Measurements from ENCODE around the gene DCST2.
A peak's percentile ranks its signal among the peaks of the same experiment; 100 is the strongest.

Gene DCST2

DNA sequence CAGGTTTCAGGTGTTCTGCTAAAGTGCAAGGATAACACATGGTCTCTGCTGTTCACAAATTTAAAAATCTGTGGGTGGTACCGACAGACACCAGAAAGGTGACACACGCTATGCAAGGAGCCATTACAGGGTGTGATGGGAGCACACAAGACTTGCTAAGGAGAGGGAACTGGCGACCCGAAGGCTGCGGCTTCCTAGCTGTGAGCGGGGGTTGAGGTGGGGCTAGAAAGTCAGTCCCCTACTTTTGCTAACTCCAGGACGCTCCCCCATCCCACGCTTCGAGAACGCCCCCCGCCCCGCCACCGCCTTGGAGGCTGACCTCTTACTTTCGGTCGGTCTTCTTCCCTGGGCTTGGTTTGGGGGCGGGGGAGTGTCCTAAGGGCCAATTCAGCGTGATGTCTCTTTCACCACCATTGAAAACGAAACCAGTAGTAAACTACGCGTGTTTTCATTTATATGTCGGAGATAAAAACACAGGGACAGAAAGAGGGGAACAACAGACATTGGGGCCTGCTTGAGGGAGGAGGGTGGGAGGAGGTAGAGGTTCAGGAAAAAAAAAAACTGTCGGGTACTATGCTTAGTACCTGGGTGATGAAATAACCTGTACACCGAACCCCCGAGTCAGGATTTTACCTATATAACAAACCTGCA, 58.0 kb downstream of the DCST2 start:
- no peak for DNase-seq (ENCODE audit: low read depth in 2 of 2)

DNA sequence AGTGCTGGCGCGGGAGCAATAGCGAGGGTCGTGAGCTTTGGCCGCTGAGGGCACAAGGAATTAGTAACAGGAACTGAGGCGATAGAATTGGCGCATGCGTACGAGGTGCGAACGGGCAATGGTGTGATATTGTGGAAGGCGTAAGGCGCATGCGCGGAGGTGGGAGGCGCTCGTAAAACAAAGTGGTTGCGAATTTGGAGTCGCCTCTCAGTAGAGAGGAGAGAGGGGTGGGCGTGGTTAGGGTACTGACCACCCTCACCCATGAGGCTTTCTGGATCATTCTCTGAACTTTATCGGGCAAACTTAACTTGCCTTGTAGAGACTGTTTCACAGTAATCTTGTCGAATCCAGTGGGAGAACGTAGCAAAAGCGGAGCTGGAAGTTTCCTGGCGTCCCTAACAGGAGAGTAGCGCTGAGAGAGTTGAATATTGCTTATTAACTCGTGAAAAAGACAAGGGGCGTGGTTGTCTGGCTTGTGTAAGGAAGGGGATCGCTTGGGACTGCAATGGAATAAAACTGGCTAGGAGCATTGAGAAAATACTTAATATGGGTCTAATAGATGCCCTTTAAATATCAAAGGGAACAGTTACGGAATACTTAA, 58.7 kb downstream of the DCST2 start:
- peak; percentile 83 to 94 for DNase-seq (ENCODE audit: low read depth in 2 of 2)

DNA sequence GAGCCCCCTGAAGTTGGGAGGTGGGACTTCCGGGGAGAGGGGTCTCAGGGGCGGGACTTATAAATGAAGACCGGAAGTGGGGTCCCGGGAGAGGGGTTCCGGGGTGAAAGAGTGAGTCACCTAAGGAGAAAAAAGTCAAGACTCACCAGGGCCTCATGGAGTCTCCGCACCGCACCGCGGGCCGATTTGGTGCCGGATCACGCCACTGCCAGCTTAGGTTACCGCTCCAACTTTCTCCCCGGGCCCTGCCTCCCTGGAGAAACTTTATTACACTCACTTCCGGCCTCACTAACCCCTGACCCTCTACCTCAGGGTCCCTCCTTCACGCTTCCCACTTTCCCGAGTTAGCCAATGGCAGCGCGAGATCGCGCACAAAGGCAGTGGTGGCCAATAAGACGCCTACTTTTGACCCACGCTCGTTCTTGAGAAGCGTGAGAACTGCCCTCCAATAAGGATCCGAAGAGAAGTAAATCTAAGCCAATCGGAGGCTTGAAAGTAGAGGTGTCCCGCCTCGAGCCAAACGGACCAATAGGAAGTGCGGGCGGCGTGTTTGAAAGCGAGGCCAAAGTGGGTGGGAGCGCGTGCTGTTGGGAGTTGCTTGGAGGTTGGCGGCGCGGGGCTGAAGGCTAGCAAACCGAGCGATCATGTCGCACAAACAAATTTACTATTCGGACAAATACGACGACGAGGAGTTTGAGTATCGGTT, 59.3 kb downstream of the DCST2 start, which contains the start of gene CKS1B:
CKS1B (plus strand) TSS at position 580 of the 706 bp plus-strand sequence; CDS start at position 645, 65 bp downstream.
- peak; percentile 90 to 92 for DNase-seq (ENCODE audit: low read depth in 2 of 2)

DNA sequence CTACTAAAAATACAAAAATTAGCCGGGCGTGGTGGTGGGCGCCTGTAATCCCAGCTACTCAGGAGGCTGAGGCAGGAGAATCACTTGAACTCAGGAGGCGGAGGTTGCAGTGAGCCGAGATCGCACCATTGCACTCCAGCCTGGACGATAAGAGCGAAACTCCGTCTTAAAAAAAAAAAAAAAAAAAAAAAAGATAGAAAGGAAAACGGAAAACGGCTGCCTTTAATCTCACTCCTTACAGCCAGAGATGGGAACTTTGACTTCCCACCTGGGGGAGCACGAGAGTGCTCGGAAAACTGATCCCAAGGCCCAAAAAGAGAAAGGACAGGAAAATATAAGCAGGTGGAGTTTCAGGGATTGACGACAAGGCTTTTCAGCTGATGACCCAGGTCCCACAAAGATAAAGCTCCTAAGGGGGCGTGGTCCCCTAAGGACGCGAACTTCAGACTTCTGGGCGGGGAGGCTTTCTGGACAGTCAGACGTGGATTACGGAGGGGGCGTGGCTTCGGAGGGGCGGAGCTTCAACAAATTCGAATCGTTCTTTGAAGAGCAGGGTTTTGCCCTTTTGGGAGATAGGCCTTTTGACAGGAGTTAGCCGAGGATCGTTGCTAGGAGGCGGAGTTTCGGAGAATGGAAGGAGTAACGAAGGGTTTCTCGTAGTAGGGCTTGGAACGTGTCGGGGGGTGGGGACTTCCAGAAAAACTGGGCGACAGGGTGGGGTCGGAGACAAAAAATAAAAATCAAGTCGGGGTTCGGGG, 60.1 kb downstream of the DCST2 start:
- DNase-seq (ENCODE audit: low read depth in 2 of 2): peak; percentile 89 to 97

DNA sequence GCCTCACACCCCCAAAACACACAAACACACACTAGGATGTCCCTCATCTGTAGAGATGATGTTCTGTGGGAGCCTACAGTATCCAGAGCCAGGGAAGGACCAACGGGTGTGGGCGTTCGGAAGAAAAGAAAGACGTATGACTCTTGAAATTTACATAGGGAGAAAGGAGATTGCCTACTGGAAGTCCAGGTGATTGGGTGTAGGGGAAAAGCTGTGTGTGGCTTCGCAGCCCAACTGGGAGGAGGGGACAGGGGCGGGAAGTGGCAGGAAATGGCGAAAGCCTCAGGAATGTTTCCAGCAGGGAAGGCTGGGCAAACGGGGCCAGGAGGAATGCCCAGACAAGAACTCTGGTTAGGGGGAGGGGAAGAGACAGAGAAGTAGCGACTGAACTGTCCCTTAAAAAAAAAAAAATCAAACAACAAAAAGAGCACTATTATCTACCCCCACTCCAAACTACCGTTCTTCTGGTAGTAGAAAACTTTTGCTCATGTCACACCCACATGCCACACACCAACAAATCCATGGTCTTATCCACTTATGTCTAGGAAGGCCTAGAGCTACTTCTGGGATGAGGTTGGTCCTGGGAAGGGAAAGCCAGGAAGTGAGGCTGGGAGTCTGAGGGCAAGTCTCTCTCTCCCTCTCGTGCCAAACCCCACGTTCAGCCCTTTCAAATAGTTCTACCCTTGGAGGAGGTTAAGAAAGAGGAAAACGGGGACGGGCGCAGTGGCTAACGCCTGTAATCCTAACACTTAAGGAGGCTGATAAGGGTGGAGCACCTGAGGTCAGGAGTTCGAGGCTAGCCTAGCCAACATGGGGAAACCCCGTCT, 60.9 kb downstream of the DCST2 start:
- DNase-seq (ENCODE audit: low read depth in 2 of 2): no peak

DNA sequence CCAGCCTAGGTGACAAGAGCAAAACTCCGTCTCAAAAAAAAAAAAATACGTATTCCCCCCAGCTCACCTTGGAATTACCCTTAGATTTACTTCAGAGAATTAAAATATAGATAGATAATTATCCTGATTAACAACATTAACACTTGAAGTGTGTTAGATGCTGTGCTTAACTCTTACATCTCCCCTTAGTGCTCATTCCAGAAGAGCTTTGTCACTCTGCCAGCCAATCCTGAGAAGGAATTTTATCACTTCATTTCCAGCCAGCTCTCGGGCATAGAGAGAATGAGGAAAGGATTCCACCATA, 61.4 kb downstream of the DCST2 start:
- DNase-seq (ENCODE audit: low read depth in 2 of 2): no peak

DNA sequence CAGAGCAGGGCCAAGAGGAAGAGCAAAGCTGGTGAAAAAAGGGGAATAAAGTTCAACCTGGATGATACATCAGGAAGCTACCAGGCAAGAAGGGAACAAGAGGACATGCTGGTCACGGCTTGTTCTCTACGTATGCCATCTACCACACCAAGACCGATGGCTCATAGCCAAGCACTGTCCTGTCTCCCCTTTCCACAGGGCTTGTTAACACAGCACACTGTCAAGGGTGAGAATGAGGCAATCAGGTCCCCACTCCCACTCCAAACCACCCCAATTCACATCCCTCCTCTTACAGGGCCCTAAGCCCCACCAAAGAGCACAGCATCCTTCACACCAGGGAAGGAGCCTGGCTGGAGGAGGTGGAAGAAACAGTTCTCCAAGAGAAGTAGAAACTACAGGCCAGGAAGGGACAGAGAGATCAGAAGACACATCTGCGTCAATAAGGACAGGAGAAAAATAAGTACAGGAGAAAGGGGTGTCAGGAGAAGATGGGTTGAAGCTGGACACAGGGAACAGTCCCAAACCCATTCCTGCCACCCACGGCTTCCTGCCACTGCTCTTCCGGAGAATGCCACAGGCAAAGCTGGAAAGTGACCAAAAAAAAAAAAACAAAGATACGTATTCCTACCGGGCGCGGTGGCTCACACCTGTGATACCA, 62.1 kb downstream of the DCST2 start:
- DNase-seq (ENCODE audit: low read depth in 2 of 2): no peak

DNA sequence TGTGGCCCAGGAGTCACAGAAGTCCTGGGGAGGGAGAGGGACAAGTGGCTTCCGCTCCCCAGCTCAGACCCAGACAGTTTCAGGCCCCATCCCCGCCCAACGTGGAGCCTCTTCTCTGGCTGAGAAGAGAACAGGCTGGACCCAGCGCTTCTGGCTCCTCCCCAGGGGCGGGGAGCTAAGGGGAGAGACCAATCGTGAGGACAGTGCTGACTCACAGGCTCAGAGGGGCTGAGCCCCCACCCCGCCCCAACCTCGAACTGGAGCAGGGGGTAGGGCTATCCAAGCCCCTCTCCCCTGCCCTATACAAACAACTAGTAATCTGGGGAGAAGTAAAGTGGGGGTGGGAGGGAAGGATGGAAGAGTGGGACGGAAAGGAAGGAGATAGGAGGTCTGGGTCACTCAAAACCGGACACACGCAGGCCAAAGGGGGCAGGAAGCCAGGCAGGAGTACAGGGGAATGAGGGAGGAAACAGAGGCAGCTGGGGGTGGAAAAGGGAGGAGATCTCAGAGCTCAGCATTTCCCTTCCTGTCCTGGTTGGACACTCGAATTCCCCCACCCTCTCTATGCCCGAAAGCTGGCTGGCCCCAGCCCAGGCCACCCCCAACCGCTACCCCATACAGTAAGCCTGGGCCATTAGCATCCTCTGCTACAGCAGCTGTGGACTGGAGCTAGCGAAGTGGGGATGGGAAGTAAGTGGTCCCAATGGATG, 62.8 kb downstream of the DCST2 start, which contains the start of gene SHC1:
SHC1 (minus strand) TSS at position 117 of the 710 bp plus-strand sequence. CDS start 221 bp downstream, outside the sequence.
- DNase-seq (ENCODE audit: low read depth in 2 of 2): peak in 1 of 2 donors; percentile 38

DNA sequence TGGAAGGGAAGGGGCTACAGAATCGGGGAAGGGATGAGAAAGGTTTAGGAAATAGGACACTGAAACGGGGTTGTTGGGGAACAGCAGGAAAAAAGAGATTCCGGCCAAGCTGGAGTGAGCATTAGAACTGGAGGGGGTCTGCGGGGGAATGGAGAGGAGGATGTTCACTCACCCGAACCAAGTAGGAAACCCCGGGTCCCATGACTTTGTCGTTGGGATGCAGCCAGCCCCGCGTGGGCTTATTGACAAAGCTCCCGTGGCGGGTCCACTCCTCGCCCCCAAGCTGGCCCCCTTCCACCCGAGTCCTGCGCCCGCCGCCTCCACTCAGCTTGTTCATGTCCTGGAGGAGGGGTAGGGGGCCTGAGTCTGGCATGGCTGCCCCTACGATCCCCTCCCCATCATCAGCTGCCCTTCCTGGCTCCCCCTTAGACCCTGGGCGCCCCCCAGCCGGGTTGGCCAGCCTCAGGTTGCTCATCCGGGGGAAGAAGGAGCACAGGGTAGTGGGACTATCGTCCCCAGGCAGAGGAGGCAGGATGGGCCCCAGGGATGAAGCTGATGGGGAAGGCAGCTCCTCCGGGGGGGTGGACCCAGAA, 63.6 kb downstream of the DCST2 start:
- DNase-seq (ENCODE audit: low read depth in 2 of 2): no peak

DNA sequence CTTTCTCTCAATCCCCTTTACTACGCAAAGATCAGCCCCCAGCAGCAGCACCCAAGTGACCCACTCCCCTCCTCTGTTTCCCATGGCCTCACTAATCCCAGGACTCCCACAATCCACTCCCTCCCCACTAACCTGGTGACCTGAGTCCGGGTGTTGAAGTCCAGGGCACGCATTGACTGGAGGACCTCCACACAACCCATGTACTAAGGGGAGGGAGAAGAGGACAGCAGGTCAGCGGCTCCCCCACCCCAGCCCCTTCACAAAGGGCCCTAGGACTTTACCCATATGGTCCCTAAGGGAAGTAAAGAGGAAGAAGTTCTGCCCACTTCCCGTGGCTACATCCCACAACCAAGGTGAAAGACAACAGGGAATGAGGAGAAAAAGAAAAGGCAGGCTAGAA, 64.3 kb downstream of the DCST2 start:
- DNase-seq (ENCODE audit: low read depth in 2 of 2): no peak

DNA sequence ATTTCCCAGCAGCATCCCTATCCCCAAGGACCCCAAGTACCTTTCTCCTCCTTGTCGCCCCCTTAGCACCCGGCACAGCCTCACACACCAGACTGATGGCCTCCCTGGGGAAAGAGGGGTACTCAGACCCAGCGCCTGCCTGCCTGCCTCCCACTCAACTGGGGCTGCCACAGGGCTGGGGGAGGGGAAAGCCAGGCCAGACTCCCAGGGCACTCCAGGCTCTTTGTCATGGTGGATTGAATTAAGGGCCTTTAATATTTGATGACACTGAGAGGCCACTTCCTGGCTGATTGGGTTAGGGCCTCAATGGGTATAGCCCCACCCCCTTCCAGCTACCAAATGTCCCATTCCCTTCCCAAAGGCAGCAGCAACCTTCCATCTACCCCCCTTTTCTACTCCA, 64.8 kb downstream of the DCST2 start:
- DNase-seq (ENCODE audit: low read depth in 2 of 2): no peak

All from activated CD4-positive, alpha-beta T cell treated with anti-CD3 and anti-CD28 coated beads for 24 hours (primary cell).